UCSD-AML1 (cell line): ENCODE data around the gene KRTAP10-2.

Experiments used
- DNase-seq: peaks from one replicate; lab custom pipeline; 2025; ENCODE audit not compliant: unreplicated experiment; lab: John Stamatoyannopoulos, UW

KRTAP10-2 gene

GRCh38 chr21:44527156-44527982 lies 23.9 kb downstream of the KRTAP10-2 start:
- no peak for DNase-seq

- no peak for DNase-seq
These were observed 25.0 kb downstream of the KRTAP10-2 start for GRCh38 chr21:44526096-44526997.

GRCh38 chr21:44525391-44526095 lies 25.8 kb downstream of the KRTAP10-2 start:
- DNase-seq, result no peak

GRCh38 chr21:44524414-44525371 lies 26.6 kb downstream of the KRTAP10-2 start:
- DNase-seq, result no peak

GRCh38 chr21:44523567-44524413 lies 27.5 kb downstream of the KRTAP10-2 start:
- no peak for DNase-seq

GRCh38 chr21:44522753-44523204 lies 28.5 kb downstream of the KRTAP10-2 start:
- DNase-seq, result no peak

GRCh38 chr21:44521928-44522752 lies 29.2 kb downstream of the KRTAP10-2 start:
- no peak for DNase-seq

- DNase-seq, result no peak
These were observed 29.9 kb downstream of the KRTAP10-2 start for GRCh38 chr21:44521301-44521927.

- DNase-seq, result no peak
These were observed 30.7 kb downstream of the KRTAP10-2 start for GRCh38 chr21:44520326-44521300.

- DNase-seq, result no peak
These were observed 31.7 kb downstream of the KRTAP10-2 start for GRCh38 chr21:44519346-44520325.

GRCh38 chr21:44518686-44519085 lies 32.6 kb downstream of the KRTAP10-2 start:
- DNase-seq, result no peak

GRCh38 chr21:44517175-44517899 lies 34.0 kb downstream of the KRTAP10-2 start:
- DNase-seq, result peak; percentile 51

GRCh38 chr21:44516828-44517174 lies 34.5 kb downstream of the KRTAP10-2 start:
- DNase-seq, result no peak

- DNase-seq, result no peak
These were observed 35.0 kb downstream of the KRTAP10-2 start for GRCh38 chr21:44516342-44516741.
